PFSK-1 (cell line): ENCODE measurements around the gene ZNF662.

Experiments
- FOXP2 ChIP-seq: optimal IDR thresholded peaks from 2 replicates; pipeline ENCODE3; 2011; ENCODE audit warnings: borderline replicate concordance, control low read depth, inconsistent platforms; ENCODE audit not compliant: insufficient read depth; ENCODE audit errors: extremely low read length, extremely low read depth
- POLR2AphosphoS5 ChIP-seq: IDR thresholded peaks from 2 replicates; pipeline ENCODE4 v1.6.1; 2012; ENCODE audit warnings: low read depth, mild to moderate bottlenecking, control low read depth, low read length, moderate library complexity
- SIN3A ChIP-seq: IDR thresholded peaks from 2 replicates; pipeline ENCODE4 v1.6.1; 2012; ENCODE audit warnings: mild to moderate bottlenecking, low read length, moderate library complexity, borderline replicate concordance; ENCODE audit not compliant: insufficient read depth
- TAF1 ChIP-seq: IDR thresholded peaks from 2 replicates; pipeline ENCODE4 v1.6.1; 2012; ENCODE audit warnings: low read length, control low read depth, borderline replicate concordance; ENCODE audit not compliant: insufficient read depth
- TF ChIP-seq, protein P1 (sequence below), 2 experiments: IDR thresholded peaks; 2 replicates each; pipeline versions ENCODE4 v1.6.1 to v1.8.0; 2011 to 2012; ENCODE audit warnings: low read depth in 2 of 2, low read length in 2 of 2, control low read depth in 1 of 2, inconsistent platforms in 1 of 2, mild to moderate bottlenecking in 1 of 2, moderate library complexity in 1 of 2; ENCODE audit not compliant: insufficient read depth in 1 of 2

The ZNF662 gene

DNA sequence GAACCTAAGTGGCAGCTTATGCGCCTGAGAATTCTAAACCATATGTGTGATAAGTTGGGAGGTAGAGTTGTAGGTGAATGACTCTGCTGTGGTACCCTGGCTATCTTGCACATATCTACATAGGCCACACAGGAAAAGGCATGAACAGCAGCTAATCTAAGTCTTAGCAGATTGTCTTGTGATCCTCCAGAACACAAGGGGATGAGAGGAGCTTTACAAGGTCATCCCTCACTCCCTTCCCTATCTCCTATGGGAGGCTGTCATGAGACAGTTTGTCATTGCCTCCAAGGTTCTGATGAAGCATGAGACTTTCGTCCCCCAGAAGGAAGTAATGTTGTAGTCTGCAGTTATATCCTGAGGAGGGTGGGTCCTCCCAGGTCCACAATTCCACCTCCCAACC is 3.7 kb upstream of the ZNF662 start:
- TF ChIP-seq SIN3A (no peak), TAF1 (no peak), POLR2AphosphoS5 (no peak), FOXP2 (no peak)
- TF ChIP-seq, protein P1, sequence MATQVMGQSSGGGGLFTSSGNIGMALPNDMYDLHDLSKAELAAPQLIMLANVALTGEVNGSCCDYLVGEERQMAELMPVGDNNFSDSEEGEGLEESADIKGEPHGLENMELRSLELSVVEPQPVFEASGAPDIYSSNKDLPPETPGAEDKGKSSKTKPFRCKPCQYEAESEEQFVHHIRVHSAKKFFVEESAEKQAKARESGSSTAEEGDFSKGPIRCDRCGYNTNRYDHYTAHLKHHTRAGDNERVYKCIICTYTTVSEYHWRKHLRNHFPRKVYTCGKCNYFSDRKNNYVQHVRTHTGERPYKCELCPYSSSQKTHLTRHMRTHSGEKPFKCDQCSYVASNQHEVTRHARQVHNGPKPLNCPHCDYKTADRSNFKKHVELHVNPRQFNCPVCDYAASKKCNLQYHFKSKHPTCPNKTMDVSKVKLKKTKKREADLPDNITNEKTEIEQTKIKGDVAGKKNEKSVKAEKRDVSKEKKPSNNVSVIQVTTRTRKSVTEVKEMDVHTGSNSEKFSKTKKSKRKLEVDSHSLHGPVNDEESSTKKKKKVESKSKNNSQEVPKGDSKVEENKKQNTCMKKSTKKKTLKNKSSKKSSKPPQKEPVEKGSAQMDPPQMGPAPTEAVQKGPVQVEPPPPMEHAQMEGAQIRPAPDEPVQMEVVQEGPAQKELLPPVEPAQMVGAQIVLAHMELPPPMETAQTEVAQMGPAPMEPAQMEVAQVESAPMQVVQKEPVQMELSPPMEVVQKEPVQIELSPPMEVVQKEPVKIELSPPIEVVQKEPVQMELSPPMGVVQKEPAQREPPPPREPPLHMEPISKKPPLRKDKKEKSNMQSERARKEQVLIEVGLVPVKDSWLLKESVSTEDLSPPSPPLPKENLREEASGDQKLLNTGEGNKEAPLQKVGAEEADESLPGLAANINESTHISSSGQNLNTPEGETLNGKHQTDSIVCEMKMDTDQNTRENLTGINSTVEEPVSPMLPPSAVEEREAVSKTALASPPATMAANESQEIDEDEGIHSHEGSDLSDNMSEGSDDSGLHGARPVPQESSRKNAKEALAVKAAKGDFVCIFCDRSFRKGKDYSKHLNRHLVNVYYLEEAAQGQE (IDR thresholded peaks at IDR 0.05; ENCODE audit: insufficient read depth in 1 of 2, low read depth in 2 of 2, low read length in 2 of 2), result no peak

DNA sequence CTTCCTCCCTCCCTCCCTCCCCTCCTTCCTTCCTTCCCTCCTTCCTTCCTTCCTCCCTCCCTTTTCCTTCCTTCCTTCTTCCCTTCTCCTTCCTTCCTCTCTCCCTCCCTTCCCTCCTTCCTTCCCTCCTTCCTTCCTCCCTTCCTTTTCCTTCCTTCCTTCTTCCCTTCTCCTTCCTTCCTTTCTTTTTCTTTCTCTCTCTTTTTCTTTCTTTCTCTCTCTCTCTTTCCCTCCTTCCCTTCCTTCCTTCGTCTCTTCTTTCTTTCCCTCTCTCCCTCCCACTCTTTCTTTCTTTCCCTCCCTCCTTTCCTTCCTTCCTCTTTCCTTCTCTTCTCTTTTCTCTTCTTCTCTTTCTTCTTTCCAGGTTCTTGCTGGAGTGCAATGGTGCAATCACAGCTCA is 1.9 kb upstream of the ZNF662 start:
- TF ChIP-seq FOXP2, result no peak
- no peak for TF ChIP-seq TAF1
- no peak for TF ChIP-seq POLR2AphosphoS5
- TF ChIP-seq, protein P1 (IDR thresholded peaks at IDR 0.05; ENCODE audit: insufficient read depth in 1 of 2, low read depth in 2 of 2, low read length in 2 of 2), result no peak
- TF ChIP-seq SIN3A, result no peak

DNA sequence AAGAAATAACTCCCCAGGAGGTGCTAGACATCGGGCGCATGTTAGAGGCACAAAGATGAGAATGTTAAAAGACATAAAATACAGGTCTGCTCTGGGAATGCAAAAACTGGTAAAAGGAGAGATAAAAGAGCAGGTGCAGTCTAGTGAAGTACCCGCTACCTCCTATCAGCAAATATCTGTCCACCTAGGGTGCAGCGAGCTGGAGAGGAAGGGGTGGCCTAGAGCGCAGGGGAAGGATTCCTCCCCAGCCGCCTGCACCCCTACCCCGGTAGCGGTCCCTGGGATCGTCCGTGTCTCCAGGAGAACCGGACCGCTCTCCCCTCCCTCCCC is 237 bp upstream of the ZNF662 start:
- TF ChIP-seq POLR2AphosphoS5 (no peak), TAF1 (no peak), SIN3A (no peak), FOXP2 (no peak)
- TF ChIP-seq, protein P1 (IDR thresholded peaks at IDR 0.05; ENCODE audit: insufficient read depth in 1 of 2, low read depth in 2 of 2, low read length in 2 of 2), result no peak

DNA sequence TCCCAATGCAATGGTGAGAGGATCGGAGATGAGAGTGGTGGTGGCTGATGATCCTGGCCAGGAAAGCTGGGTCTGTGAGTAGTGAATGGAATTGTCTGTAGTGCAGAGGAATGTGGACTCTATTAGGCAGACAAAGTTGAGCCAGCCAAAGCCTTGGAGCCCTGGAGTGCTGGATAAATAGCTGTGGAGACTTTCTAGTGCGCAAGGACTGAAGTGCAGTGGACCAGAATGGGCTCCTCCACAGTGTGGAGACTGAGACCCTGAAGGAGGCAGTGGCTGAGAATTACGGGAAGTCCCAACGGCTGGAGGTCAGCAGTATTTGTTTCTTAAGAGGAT is 874 bp downstream of the ZNF662 start:
- TF ChIP-seq FOXP2 (no peak), TAF1 (no peak), POLR2AphosphoS5 (no peak)

DNA sequence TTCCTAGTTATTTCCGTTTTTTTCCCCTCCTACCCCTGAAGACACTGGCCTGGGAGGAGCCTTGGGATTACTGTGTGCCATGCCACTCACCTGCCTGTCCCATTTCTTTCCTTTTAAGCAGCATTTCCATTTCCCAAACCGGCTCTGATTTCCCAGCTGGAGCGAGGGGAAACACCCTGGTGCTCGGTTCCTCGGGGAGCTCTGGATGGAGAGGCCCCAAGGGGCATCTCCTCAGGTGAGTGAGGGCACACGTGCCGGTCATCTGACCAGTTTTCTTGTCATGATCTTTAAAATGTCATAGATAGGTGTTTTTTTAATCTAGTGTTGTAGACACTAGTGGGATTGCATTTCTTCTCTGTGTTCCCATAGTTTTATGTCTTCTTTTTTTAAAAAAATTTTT is 2.7 kb downstream of the ZNF662 start:
- no peak for TF ChIP-seq FOXP2
- TF ChIP-seq, protein P1 (IDR thresholded peaks at IDR 0.05; ENCODE audit: insufficient read depth in 1 of 2, low read depth in 2 of 2, low read length in 2 of 2), result no peak
- no peak for TF ChIP-seq POLR2AphosphoS5
- no peak for TF ChIP-seq TAF1
- no peak for TF ChIP-seq SIN3A
